Adrenal gland (tissue), 19 donors: Measurements from ENCODE around the gene HSD17B8. TPM values are rescaled to one million over a fixed set of nuclear protein-coding genes. Genes with fewer than 3 reads are reported as not detected.
A peak's percentile ranks its signal among the peaks of the same experiment; 100 is the strongest.

Experiments
- DNase-seq, 7 donors: peaks; one replicate each; pipeline ENCODE4 v3.0.0-alpha.2; 2019 to 2020
- H3K27ac ChIP-seq, 5 donors: fragments of 200-600 bp; sonication (generic) in 4 of 5; 1 replicate in 3 of 5; 2 replicates in 2 of 5; pipeline versions ENCODE4 v1.5.1 to v1.8.0; 2016 to 2020; ENCODE audit warnings: mild to moderate bottlenecking in 1 of 5
- H3K27me3 ChIP-seq: fragments of 200-600 bp; 2 replicates; pipeline ENCODE4 v1.8.0; 2021
- H3K36me3 ChIP-seq, 2 donors: fragments of 200-600 bp; replicated peaks in 1 of 2; 1 replicate in 1 of 2; 2 replicates in 1 of 2; pipeline versions ENCODE4 v1.5.1 to v1.8.0; 2018 to 2022
- H3K4me1 ChIP-seq, 2 donors: fragments of 200-600 bp; replicated peaks in 1 of 2; 1 replicate in 1 of 2; 2 replicates in 1 of 2; pipeline versions ENCODE4 v1.5.1 to v1.8.0; 2018 to 2021
- H3K4me3 ChIP-seq, 4 donors: fragments of 200-600 bp; sonication (generic) in 3 of 4; one replicate each; pipeline ENCODE4 v1.5.1; 2016 to 2018
- H3K9me3 ChIP-seq, 3 donors: fragments of 200-600 bp; sonication (generic) in 1 of 3; replicated peaks in 1 of 3; 1 replicate in 2 of 3; 2 replicates in 1 of 3; pipeline versions ENCODE4 v1.5.1 to v1.8.0; 2016 to 2021
- CTCF ChIP-seq, 6 experiments: fragments of 450-650 bp in 4 of 6; fragments of 200-600 bp in 2 of 6; sonication (generic) in 1 of 6; IDR thresholded peaks; 1 replicate in 5 of 6; 2 replicates in 1 of 6; pipeline versions ENCODE4 v1.5.1 to v1.8.0; 2016 to 2021; ENCODE audit warnings: antibody characterized with exemption in 6 of 6, mild to moderate bottlenecking in 2 of 6, moderate library complexity in 1 of 6
- POLR2A ChIP-seq, 2 donors: fragments of 450-650 bp; IDR thresholded peaks; one replicate each; pipeline ENCODE4 v1.6.1; 2017; ENCODE audit warnings: antibody characterized with exemption in 2 of 2, mild to moderate bottlenecking in 2 of 2, moderate library complexity in 1 of 2
- WGBS, 4 donors: extraction: QIAGEN DNeasy Blood & Tissue Kit in 2 of 4; methylation state at CpG; one replicate each; pipeline versions ENCODE4 v1.1.5 to v1.1.7; 2013 to 2017; 5-methylcytosine and 5-hydroxymethylcytosine counted together
- intact Hi-C, 2 donors: fragments of 100-400 bp; cut with DNase I; formaldehyde crosslinking; loops; one replicate each; pipeline versions ENCODE4 v1.14.1 to v1.15.0; 2022 to 2023
- long read RNA-seq, 10 donors: library from polyadenylated mRNA in 3 of 10; unstranded in 2 of 10; stranded (forward) in 1 of 10; transcript quantifications; one replicate each; pipeline ENCODE4 v2.0.0 and lab custom pipeline, GENCODE V29; 2021 to 2026
- polyA plus RNA-seq, 3 donors: library from polyadenylated mRNA; stranded (reverse); fragments of 200-250 nt in 2 of 3; fragments of 350-450 nt in 1 of 3; fragmentation: Illumina TruSeq in 1 of 3; extraction: RNeasy Lipid Tissue Mini Kit (QIAGEN cat#74804) in 1 of 3; gene quantifications; one replicate each; pipeline ENCODE4 v1.2.3, GENCODE V29; 2013 to 2014
- total RNA-seq, 9 donors: library from RNA; depleted of rRNA in 4 of 9; stranded (reverse); fragments of >200 nt in 4 of 9; fragments of 120-200 nt in 1 of 9; fragmentation: NEBNext Ultra II Directional in 1 of 9; extraction: Animal tissue kit (Norgen Biotek cat#: 25700) in 1 of 9; gene quantifications; one replicate each; pipeline versions ENCODE4 v1.1.0 to v1.2.4, GENCODE V29; 2013 to 2023
- donor health status: healthy with polysubstance abuse.
- donor health status: Bipolar disorder and iron deficiency.
- donor health status: DM: yes; HTN: yes; CAD: no.
- donor health status: DM: no; HTN: no; CAD: no.
- donor health status: DM: no; HTN: no; CAD: no.
- donor health status: DM: yes; HTN: yes; CAD: no.

HSD17B8 gene
- total RNA-seq (10 to 100 TPM; 13.4 to 96.3 (median 42.8) TPM), polyA plus RNA-seq (10 to 100 TPM; 18.9 to 24.7 (median 22.8) TPM)
- long read RNA-seq, donor 1, transcript HSD17B8-203 (9 exons, 990 nt), result major isoform, 13 of 13 reads
- long read RNA-seq, donor 1, partial matches to known transcripts, result 0 of 13 reads
- long read RNA-seq, donor 1, other reads (novel, unspliced or antisense), result 0 of 13 reads
- long read RNA-seq, donor 2, transcript HSD17B8-203 (9 exons, 990 nt), result major isoform, 13 of 13 reads
- long read RNA-seq, donor 2, partial matches to known transcripts, result 0 of 13 reads
- long read RNA-seq, donor 2, other reads (novel, unspliced or antisense), result 0 of 13 reads
- long read RNA-seq, donor 3, transcript HSD17B8-203 (9 exons, 990 nt), result major isoform, 12 of 12 reads
- long read RNA-seq, donor 3, partial matches to known transcripts, result 0 of 12 reads
- long read RNA-seq, donor 3, other reads (novel, unspliced or antisense), result 0 of 12 reads
- long read RNA-seq, donor 4, transcript HSD17B8-203 (9 exons, 990 nt), result major isoform, 15 of 20 reads
- long read RNA-seq, donor 4, partial matches to known transcripts, result 3 of 20 reads
- long read RNA-seq, donor 4, other reads (novel, unspliced or antisense), result 2 of 20 reads
- long read RNA-seq, donor 5, transcript HSD17B8-203 (9 exons, 990 nt), result major isoform, 38 of 43 reads
- long read RNA-seq, donor 5, partial matches to known transcripts, result 1 of 43 reads
- long read RNA-seq, donor 5, other reads (novel, unspliced or antisense), result 4 of 43 reads
- long read RNA-seq, donor 6, transcript HSD17B8-203 (9 exons, 990 nt), result major isoform, 14 of 26 reads
- long read RNA-seq, donor 6, partial matches to known transcripts, result 12 of 26 reads
- long read RNA-seq, donor 6, other reads (novel, unspliced or antisense), result 0 of 26 reads
- long read RNA-seq, donor 7, partial matches to known transcripts, result 0 of 4 reads
- long read RNA-seq, donor 7, other reads (novel, unspliced or antisense), result 0 of 4 reads
- long read RNA-seq, donor 8, transcript HSD17B8-203 (9 exons, 990 nt), result major isoform, 21 of 21 reads
- long read RNA-seq, donor 8, partial matches to known transcripts, result 0 of 21 reads
- long read RNA-seq, donor 8, other reads (novel, unspliced or antisense), result 0 of 21 reads
- long read RNA-seq, donor 9, transcript HSD17B8-203 (9 exons, 990 nt), result major isoform, 18 of 18 reads
- long read RNA-seq, donor 9, partial matches to known transcripts, result 0 of 18 reads
- long read RNA-seq, donor 9, other reads (novel, unspliced or antisense), result 0 of 18 reads
- long read RNA-seq, donor 10, partial matches to known transcripts, result 0 of 4 reads
- long read RNA-seq, donor 10, other reads (novel, unspliced or antisense), result 0 of 4 reads

- Histone ChIP-seq H3K4me3 (peak within 1 kb of the TSS; percentile 21 to 65 (median 38)), H3K27me3 (no peaks in the 10 kb centered on the region), H3K9me3 (no peaks in the 10 kb centered on the region), H3K36me3 (peaks cover 0 to 26% of the 10 kb centered on the region in 2 donors), H3K27ac (peak within 1 kb of the TSS in 3 of 5 donors; percentile 28 to 76 (median 40)), H3K4me1 (peaks cover 30 to 43% of the 10 kb centered on the region in 2 donors)
- intact Hi-C loops, result loop anchor here in 1 of 2 donors (5.0 kb wide), 1 partner anchor 43 kb away; no protein-coding TSS in a partner anchor
- peak; percentile 91 to 97 (median 96) for DNase-seq
- 0 to 3% (median 0%) methylated on average over 7 to 48 of the region's 48 CpGs for WGBS, 4 donors
- TF ChIP-seq CTCF (IDR thresholded peaks at IDR 0.05) (no peak), POLR2A (IDR thresholded peaks at IDR 0.05) (peak; percentile 34 to 42)
Observed at GRCh38 chr6:33204415-33205190, at the start of gene HSD17B8. Gene HSD17B8 (plus strand): TSS chr6:33204655. CDS start chr6:33204669, 14 bp downstream.

DNA sequence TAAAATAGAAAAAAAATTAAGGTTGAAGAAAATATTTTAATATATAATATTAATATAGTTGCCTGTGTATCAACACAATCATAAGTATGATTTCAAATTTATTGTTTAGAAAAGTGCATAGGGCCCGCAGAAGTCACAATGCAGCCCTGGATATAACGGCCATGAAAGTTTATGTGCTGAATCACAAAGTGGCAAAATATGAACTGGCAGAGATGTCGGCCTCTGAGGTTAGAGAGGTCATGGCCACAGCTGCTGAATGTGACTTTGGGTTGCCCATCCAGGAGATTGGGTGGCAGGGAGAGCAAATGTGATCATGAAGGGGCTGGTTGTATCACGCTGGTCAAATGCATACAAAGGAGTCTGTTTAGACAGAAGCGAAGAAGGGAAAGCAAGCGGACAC is 47.9 kb upstream of the HSD17B8 start:
- Histone ChIP-seq H3K9me3 (no peaks in the 10 kb centered on the region), H3K27ac (no peak overlapping the region), H3K4me1 (peaks cover 0 to under 1% of the 10 kb centered on the region in 2 donors), H3K27me3 (peaks cover 5% of the 10 kb centered on the region), H3K4me3 (no peak overlapping the region), H3K36me3 (no peaks in the 10 kb centered on the region)
- intact Hi-C loops, result no loop called here
- DNase-seq, result no peak
- TF ChIP-seq CTCF (IDR thresholded peaks at IDR 0.05) (no peak), POLR2A (IDR thresholded peaks at IDR 0.05) (no peak)
- 62 to 78% (median 70%) methylated on average over 6 of the region's 6 CpGs for WGBS, 4 donors

- Histone ChIP-seq H3K27ac (no peak overlapping the region), H3K27me3 (peaks cover 5% of the 10 kb centered on the region), H3K9me3 (no peaks in the 10 kb centered on the region), H3K4me3 (no peak overlapping the region), H3K36me3 (no peaks in the 10 kb centered on the region), H3K4me1 (peaks cover 0 to 4% of the 10 kb centered on the region in 2 donors)
- WGBS, 4 donors, result 69 to 75% (median 70%) methylated on average over 2 of the region's 2 CpGs
- TF ChIP-seq POLR2A (IDR thresholded peaks at IDR 0.05) (no peak), CTCF (IDR thresholded peaks at IDR 0.05) (no peak)
- no peak for DNase-seq
- intact Hi-C loops, result no loop called here
Observed at GRCh38 chr6:33156964-33157363, 47.5 kb upstream of the HSD17B8 start.
